Endothelial cell of umbilical vein (primary cell): ENCODE measurements around the gene MYLIP. TPM values are rescaled to one million over a fixed set of nuclear protein-coding genes. Genes with fewer than 3 reads are reported as not detected.

Experiments
- BruUV-seq: library from RNA; stranded (reverse); fragments of 400-500 nt; replicated peaks from 2 replicates; lab custom pipeline; 2021; lab: Mats Ljungman, UMichigan
- CTCF ChIA-PET: fragments of 300-600, 350-600 bp; sonication (Branson Sonifier 250); formaldehyde crosslinking; loops from one replicate; lab custom pipeline; 2021; ENCODE audit warnings: antibody characterized with exemption, inconsistent platforms; lab: Charles Lee
- POLR2A ChIA-PET: fragments of 300-600, 350-600 bp; sonication (Branson Sonifier 250); formaldehyde crosslinking; loops from one replicate; lab custom pipeline; 2021; ENCODE audit warnings: antibody characterized with exemption, inconsistent platforms; lab: Charles Lee
- DNase-seq: peaks from one replicate; pipeline ENCODE4 v3.0.0-alpha.2; 2011; ENCODE audit warnings: low read depth, low spot score
- FAIRE-seq: peaks from 2 replicates; lab custom pipeline; 2011; peaks lifted over from hg19 to GRCh38; lab: Jason Lieb, UNC
- H2AFZ ChIP-seq: 2 replicates; pipeline ENCODE4 v1.6.0; 2012; ENCODE audit warnings: low read depth, low read length, control low read depth, inconsistent platforms
- H3K27ac ChIP-seq: 2 replicates; pipeline ENCODE4 v1.5.1; 2011; ENCODE audit warnings: low read depth, mild to moderate bottlenecking, control low read depth, low read length, moderate library complexity; ENCODE audit not compliant: insufficient read depth
- H3K27me3 ChIP-seq, 2 experiments: 2 replicates each; pipeline versions ENCODE4 v1.6.0 to v1.6.1; 2011; ENCODE audit warnings: low read length in 2 of 2, mixed read lengths in 1 of 2; ENCODE audit not compliant: control insufficient read depth in 2 of 2, insufficient read depth in 2 of 2
- H3K36me3 ChIP-seq, 2 experiments: 2 replicates in 1 of 2; 3 replicates in 1 of 2; pipeline ENCODE4 v1.5.1; 2011; ENCODE audit warnings: low read length in 2 of 2, mild to moderate bottlenecking in 1 of 2, moderate library complexity in 1 of 2; ENCODE audit not compliant: control insufficient read depth in 2 of 2, insufficient read depth in 2 of 2; ENCODE audit errors: extremely low read depth in 1 of 2
- H3K4me1 ChIP-seq: 3 replicates; pipeline ENCODE4 v1.5.1; 2011; ENCODE audit warnings: mild to moderate bottlenecking, low read length; ENCODE audit not compliant: control insufficient read depth, insufficient read depth; ENCODE audit errors: extremely low read depth
- H3K4me2 ChIP-seq: 2 replicates; pipeline ENCODE4 v1.6.1; 2011; ENCODE audit warnings: low read length, control low read depth, mixed read lengths; ENCODE audit not compliant: insufficient read depth
- H3K4me3 ChIP-seq, 3 experiments: fragments of 200-600 bp in 1 of 3; sonication (generic), shearing (Covaris generic) in 1 of 3; replicated peaks in 1 of 3; 2 replicates each; pipeline ENCODE4 v1.5.1; 2011 to 2016; ENCODE audit warnings: control low read depth in 3 of 3, low read length in 3 of 3, mild to moderate bottlenecking in 2 of 3, inconsistent platforms in 1 of 3, low read depth in 1 of 3, moderate library complexity in 1 of 3; ENCODE audit not compliant: insufficient read depth in 1 of 3
- H3K79me2 ChIP-seq: 2 replicates; pipeline ENCODE4 v1.6.0; 2012; ENCODE audit warnings: low read length, inconsistent platforms; ENCODE audit not compliant: control insufficient read depth, insufficient read depth
- H3K9ac ChIP-seq: replicated peaks from 2 replicates; pipeline ENCODE3; 2011; ENCODE audit warnings: low read length, control low read depth; ENCODE audit not compliant: insufficient read depth; ENCODE audit errors: extremely low read depth
- H3K9me1 ChIP-seq: replicated peaks from 3 replicates; pipeline ENCODE4 v1.6.0; 2011; ENCODE audit warnings: mild to moderate bottlenecking, low read length; ENCODE audit not compliant: control insufficient read depth, insufficient read depth; ENCODE audit errors: extremely low read depth
- H3K9me3 ChIP-seq: replicated peaks from 2 replicates; pipeline ENCODE4 v1.5.1; 2012; ENCODE audit warnings: low read length, inconsistent platforms; ENCODE audit not compliant: control insufficient read depth, insufficient read depth
- H4K20me1 ChIP-seq: replicated peaks from 2 replicates; pipeline ENCODE3; 2011; ENCODE audit warnings: mild to moderate bottlenecking, low read length; ENCODE audit not compliant: control insufficient read depth, insufficient read depth; ENCODE audit errors: extremely low read depth
- CTCF ChIP-seq, 2 donors: IDR thresholded peaks; 1 replicate in 1 of 2; 2 replicates in 1 of 2; pipeline ENCODE4 v1.5.1; 2011; ENCODE audit warnings: low read length in 2 of 2, mild to moderate bottlenecking in 2 of 2, moderate library complexity in 2 of 2, control low read depth in 1 of 2, inconsistent platforms in 1 of 2, low read depth in 1 of 2; ENCODE audit not compliant: insufficient read depth in 1 of 2; ENCODE audit errors: extremely low read depth in 1 of 2
- EZH2 ChIP-seq: IDR thresholded peaks from 2 replicates; pipeline ENCODE4 v1.6.1; 2012; ENCODE audit warnings: borderline replicate concordance, low read depth, mild to moderate bottlenecking, moderate library complexity, low read length, inconsistent platforms; ENCODE audit not compliant: severe bottlenecking
- FOS ChIP-seq: IDR thresholded peaks from 2 replicates; pipeline ENCODE4 v1.6.1; 2011; ENCODE audit warnings: mild to moderate bottlenecking, low read length, moderate library complexity, borderline replicate concordance; ENCODE audit not compliant: insufficient read depth
- GATA2 ChIP-seq: IDR thresholded peaks from 2 replicates; pipeline ENCODE4 v1.7.0; 2011; ENCODE audit warnings: low read depth, mild to moderate bottlenecking, moderate library complexity, mixed read lengths, low read length; ENCODE audit not compliant: insufficient read length, insufficient read depth
- JUN ChIP-seq: IDR thresholded peaks from 2 replicates; pipeline ENCODE4 v1.6.1; 2011; ENCODE audit warnings: borderline replicate concordance, low read depth; ENCODE audit not compliant: insufficient read length, insufficient read depth
- MAX ChIP-seq: IDR thresholded peaks from 2 replicates; pipeline ENCODE4 v1.6.1; 2011; ENCODE audit not compliant: insufficient read depth, insufficient read length
- MYC ChIP-seq: IDR thresholded peaks from one replicate; pipeline ENCODE4 v1.6.1; 2011; ENCODE audit warnings: mild to moderate bottlenecking, low read depth, low read length
- POLR2A ChIP-seq: IDR thresholded peaks from 2 replicates; pipeline ENCODE4 v1.6.1; 2012; ENCODE audit warnings: low read depth, mild to moderate bottlenecking, control low read depth, low read length
- POLR2AphosphoS5 ChIP-seq: IDR thresholded peaks from 2 replicates; pipeline ENCODE4 v1.6.1; 2012; ENCODE audit warnings: low read depth, mild to moderate bottlenecking, control low read depth, low read length, moderate library complexity; ENCODE audit not compliant: insufficient read depth
- dilution Hi-C: fragments of 300-500 bp; cut with MboI; formaldehyde crosslinking; loops from one replicate; pipeline ENCODE4 v1.15.0; 2019; ENCODE audit warnings: low sequenced_read_pairs; ENCODE audit not compliant: extremely low pct_ligation_motif_present
- intact Hi-C: fragments of 100-400 bp; cut with micrococcal nuclease; formaldehyde crosslinking; loops from one replicate; pipeline ENCODE4 v1.10.0; 2022
- polyA plus RNA-seq, 4 experiments: library from polyadenylated mRNA; depleted of rRNA in 3 of 4; stranded (reverse) in 3 of 4; unstranded in 1 of 4; fragments of >200 nt; gene quantifications; 2 replicates each; pipeline versions ENCODE4 v1.2.1 to v1.2.3, GENCODE V29; 2011 to 2012; ENCODE audit warnings: missing spikeins in 1 of 4
- total RNA-seq: library from RNA; stranded (reverse); gene quantifications from 2 replicates; pipeline ENCODE4 v1.2.3, GENCODE V29; 2021

Gene MYLIP
- total and polyA plus RNA-seq, 2 donors (not counting 3 experiments of a cell fraction or from before 2014, with no cell fraction given): 16.9 to 19.2 TPM

GRCh38 chr6:16149305-16149704 is 20.4 kb downstream of the MYLIP start:
- DNase-seq (no peak), FAIRE-seq (no peak)
- Histone ChIP-seq H3K9me1 (no peaks in the 10 kb centered on the region), H3K9ac (no peak overlapping the region), H3K27ac (no peak overlapping the region), H3K36me3 (peaks cover 7 to 11% of the 10 kb centered on the region in 2 experiments), H3K79me2 (no peaks in the 10 kb centered on the region), H3K4me1 (peaks cover 11% of the 10 kb centered on the region), H3K9me3 (no peaks in the 10 kb centered on the region), H2AFZ (no peak overlapping the region), H3K4me3 (no peak overlapping the region), H4K20me1 (no peaks in the 10 kb centered on the region), H3K4me2 (no peak overlapping the region), H3K27me3 (no peaks in the 10 kb centered on the region)
- CTCF ChIA-PET: interaction anchor here (1.5 kb wide), 1 partner anchor 12 kb away, joined by 5 read pairs; no protein-coding TSS in a partner anchor
- intact Hi-C loops (no loop called here), dilution Hi-C loops (no loop called here)
- POLR2A ChIA-PET: no interaction called here
- TF ChIP-seq POLR2A: no peak
- TF ChIP-seq EZH2: no peak
- no peak for TF ChIP-seq FOS
- TF ChIP-seq MAX: no peak
- no peak for TF ChIP-seq CTCF (IDR thresholded peaks at IDR 0.05; ENCODE audit: extremely low read depth in 1 of 2, insufficient read depth in 1 of 2, low read depth in 1 of 2, low read length in 2 of 2)
- TF ChIP-seq GATA2: no peak
- TF ChIP-seq POLR2AphosphoS5: no peak
- TF ChIP-seq MYC: no peak
- no peak for TF ChIP-seq JUN
- BruUV-seq: no TSS peak
